ENCODE data around the gene FBXW7.

The FBXW7 gene

GRCh38 chr4:152380185-152380584 is 155.7 kb downstream of the FBXW7 start:
- no peak for DNase-seq

GRCh38 chr4:152374606-152375285 is 161.1 kb downstream of the FBXW7 start:
- DNase-seq, result no peak

GRCh38 chr4:152374153-152374552 is 161.7 kb downstream of the FBXW7 start:
- DNase-seq, result no peak

- no peak for DNase-seq
Observed at GRCh38 chr4:152372444-152372843, 163.4 kb downstream of the FBXW7 start.

GRCh38 chr4:152369902-152370295 is 166.0 kb downstream of the FBXW7 start:
- DNase-seq, result no peak

GRCh38 chr4:152369203-152369901 is 166.5 kb downstream of the FBXW7 start:
- no peak for DNase-seq

GRCh38 chr4:152368001-152368400 is 167.9 kb downstream of the FBXW7 start:
- no peak for DNase-seq

- DNase-seq, result no peak
Observed at GRCh38 chr4:152364883-152365282, 171.0 kb downstream of the FBXW7 start.

GRCh38 chr4:152364383-152364782 is 171.5 kb downstream of the FBXW7 start:
- DNase-seq, result no peak

GRCh38 chr4:152363904-152364303 is 172.0 kb downstream of the FBXW7 start:
- DNase-seq, result no peak

GRCh38 chr4:152363086-152363485 is 172.8 kb downstream of the FBXW7 start:
- DNase-seq, result no peak

- no peak for DNase-seq
Observed at GRCh38 chr4:152360045-152360410, 175.9 kb downstream of the FBXW7 start.

- no peak for DNase-seq
Observed at GRCh38 chr4:152359208-152360044, 176.5 kb downstream of the FBXW7 start.

- no peak for DNase-seq
Observed at GRCh38 chr4:152357206-152357605, 178.7 kb downstream of the FBXW7 start.

GRCh38 chr4:152356428-152357034 is 179.4 kb downstream of the FBXW7 start:
- no peak for DNase-seq

- peak in 53 of 58 donors; percentile 2 to 85 (median 42) for DNase-seq
Observed at GRCh38 chr4:152352622-152353116, 183.2 kb downstream of the FBXW7 start.

- DNase-seq, result no peak
Observed at GRCh38 chr4:152352215-152352614, 183.7 kb downstream of the FBXW7 start.

- no peak for DNase-seq
Observed at GRCh38 chr4:152351080-152351479, 184.8 kb downstream of the FBXW7 start.

GRCh38 chr4:152348670-152349069 is 187.2 kb downstream of the FBXW7 start:
- peak in 1 of 58 donors; percentile 6 for DNase-seq

- no peak for DNase-seq
Observed at GRCh38 chr4:152346979-152347378, 188.9 kb downstream of the FBXW7 start.

- no peak for DNase-seq
Observed at GRCh38 chr4:152346526-152346925, 189.4 kb downstream of the FBXW7 start.

- no peak for DNase-seq
Observed at GRCh38 chr4:152344001-152344400, 191.9 kb downstream of the FBXW7 start.
